Panc1 (cell line): Measurements from ENCODE around the gene KIF5B. TPM values are rescaled to one million over a fixed set of nuclear protein-coding genes. Genes with fewer than 3 reads are reported as not detected.
"Not testable (repeated sequence)": the region's sequence is repeated elsewhere in the genome, so short reads cannot be mapped to it uniquely, and the experiment has no call there.

Experiments
- ATAC-seq: fragments of 200-7000 bp; cut with Tn5 transposase; 2 replicates; pipeline ENCODE4 v1.9.1; 2020; ENCODE audit warnings: mild to moderate bottlenecking, moderate library complexity
- BruUV-seq: library from RNA; stranded (reverse); fragments of 400-500 nt; replicated peaks from 2 replicates; lab custom pipeline; 2021; lab: Mats Ljungman, UMichigan
- CTCF ChIA-PET: fragments of 300-600 bp; sonication (Branson Sonifier 250); formaldehyde crosslinking; loops from one replicate; lab custom pipeline; 2022; ENCODE audit warnings: antibody characterized with exemption; lab: Charles Lee
- POLR2A ChIA-PET: fragments of 300-600 bp; sonication (Branson Sonifier 250); formaldehyde crosslinking; loops from one replicate; lab custom pipeline; 2022; ENCODE audit warnings: antibody characterized with exemption; lab: Charles Lee
- DNase-seq: peaks from one replicate; pipeline ENCODE4 v3.0.0-alpha.2; 2010; ENCODE audit warnings: low read depth, low spot score
- H3K27ac ChIP-seq: 2 replicates; pipeline ENCODE4 v1.5.1; 2011; ENCODE audit warnings: mild to moderate bottlenecking, low read length, inconsistent platforms
- H3K27me3 ChIP-seq: fragments of 200-500 bp; sonication (Bioruptor generic); 2 replicates; pipeline ENCODE4 v1.6.0; 2014; ENCODE audit warnings: low read length, inconsistent platforms; ENCODE audit not compliant: control insufficient read depth, insufficient read depth
- H3K36me3 ChIP-seq: fragments of 200-500 bp; sonication (Bioruptor generic); 2 replicates; pipeline ENCODE4 v1.5.1; 2014; ENCODE audit warnings: inconsistent platforms, mild to moderate bottlenecking, low read length, moderate library complexity; ENCODE audit not compliant: control insufficient read depth, insufficient read depth
- H3K4me1 ChIP-seq: 2 replicates; pipeline ENCODE4 v1.5.1; 2011; ENCODE audit warnings: inconsistent platforms, mild to moderate bottlenecking, low read length, moderate library complexity; ENCODE audit not compliant: control insufficient read depth, insufficient read depth
- H3K4me3 ChIP-seq, 2 experiments: 2 replicates each; pipeline ENCODE4 v1.5.1; 2011 to 2012; ENCODE audit warnings: low read depth in 2 of 2, low read length in 2 of 2, mild to moderate bottlenecking in 2 of 2, inconsistent platforms in 1 of 2, moderate library complexity in 1 of 2
- H3K9me3 ChIP-seq: fragments of 200-500 bp; sonication (Bioruptor generic); 2 replicates; pipeline ENCODE4 v1.5.1; 2014; ENCODE audit warnings: low read depth, mild to moderate bottlenecking, inconsistent platforms, low read length, moderate library complexity; ENCODE audit not compliant: control insufficient read depth, insufficient read depth
- POLR2AphosphoS5 ChIP-seq: IDR thresholded peaks from 2 replicates; pipeline ENCODE4 v1.6.1; 2012; ENCODE audit warnings: mild to moderate bottlenecking, low read depth, low read length, moderate library complexity
- SIN3A ChIP-seq: IDR thresholded peaks from 2 replicates; pipeline ENCODE4 v1.6.1; 2012; ENCODE audit warnings: low read depth, mild to moderate bottlenecking, low read length, moderate library complexity, borderline replicate concordance; ENCODE audit not compliant: insufficient read depth
- TCF7L2 ChIP-seq: IDR thresholded peaks from 2 replicates; pipeline ENCODE4 v1.6.1; 2011; ENCODE audit warnings: mild to moderate bottlenecking, low read depth, low read length, inconsistent platforms
- in situ Hi-C: cut with HindIII; loops from 2 replicates; pipeline ENCODE4 v1.10.0; 2016; ENCODE audit warnings: low sequenced_read_pairs, low pct_unique_long_range_greater_than_20kb
- intact Hi-C: fragments of 100-400 bp; cut with micrococcal nuclease; formaldehyde crosslinking; loops from one replicate; pipeline ENCODE4 v1.10.0; 2022; ENCODE audit not compliant: unreplicated experiment
- total RNA-seq: library from RNA; stranded (reverse); gene quantifications from one replicate; pipeline ENCODE4 v1.2.1, GENCODE V29; 2021; ENCODE audit not compliant: unreplicated experiment
- TF ChIP-seq, protein P1 (sequence below), 2 experiments: IDR thresholded peaks; 2 replicates each; pipeline ENCODE4 v1.6.1; 2011 to 2012; ENCODE audit warnings: low read depth in 2 of 2, control low read depth in 1 of 2, low read length in 1 of 2, mild to moderate bottlenecking in 1 of 2, moderate library complexity in 1 of 2; ENCODE audit not compliant: insufficient read depth in 1 of 2
- TF ChIP-seq, protein P2 (sequence below): fragments of 450-650 bp; IDR thresholded peaks from 2 replicates; pipeline ENCODE4 v1.5.1; 2017; ENCODE audit warnings: mild to moderate bottlenecking

The KIF5B gene
- total RNA-seq, 1 experiment from 2014 or later, result 89.9 TPM

DNA sequence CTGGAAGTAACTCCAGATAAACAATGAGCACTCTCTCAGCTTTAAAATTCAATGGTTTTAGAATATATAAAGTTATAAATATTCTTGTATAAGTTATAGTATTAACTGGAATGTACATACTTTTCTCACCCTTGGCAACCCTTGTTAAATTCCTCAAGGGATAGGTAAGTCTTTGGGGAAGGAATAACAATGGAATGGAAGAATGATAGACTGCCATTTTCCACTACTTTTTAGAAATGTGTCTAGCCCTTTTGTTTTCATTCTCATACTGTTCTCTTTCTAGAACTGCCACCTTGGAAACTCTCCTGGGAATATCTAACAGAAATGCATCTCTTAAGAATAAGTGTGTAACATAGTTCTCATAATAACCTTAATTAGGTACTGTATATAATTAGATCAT is 8.3 kb downstream of the KIF5B start:
- BruUV-seq, result no TSS peak
- no peaks in the 10 kb centered on the region for H3K27me3 ChIP-seq
- in situ Hi-C loops, result no loop called here
- ATAC-seq, result no peak
- H3K9me3 ChIP-seq, result no peaks in the 10 kb centered on the region
- TF ChIP-seq TCF7L2 (no peak), SIN3A (no peak), POLR2AphosphoS5 (no peak)
- TF ChIP-seq, protein P1, sequence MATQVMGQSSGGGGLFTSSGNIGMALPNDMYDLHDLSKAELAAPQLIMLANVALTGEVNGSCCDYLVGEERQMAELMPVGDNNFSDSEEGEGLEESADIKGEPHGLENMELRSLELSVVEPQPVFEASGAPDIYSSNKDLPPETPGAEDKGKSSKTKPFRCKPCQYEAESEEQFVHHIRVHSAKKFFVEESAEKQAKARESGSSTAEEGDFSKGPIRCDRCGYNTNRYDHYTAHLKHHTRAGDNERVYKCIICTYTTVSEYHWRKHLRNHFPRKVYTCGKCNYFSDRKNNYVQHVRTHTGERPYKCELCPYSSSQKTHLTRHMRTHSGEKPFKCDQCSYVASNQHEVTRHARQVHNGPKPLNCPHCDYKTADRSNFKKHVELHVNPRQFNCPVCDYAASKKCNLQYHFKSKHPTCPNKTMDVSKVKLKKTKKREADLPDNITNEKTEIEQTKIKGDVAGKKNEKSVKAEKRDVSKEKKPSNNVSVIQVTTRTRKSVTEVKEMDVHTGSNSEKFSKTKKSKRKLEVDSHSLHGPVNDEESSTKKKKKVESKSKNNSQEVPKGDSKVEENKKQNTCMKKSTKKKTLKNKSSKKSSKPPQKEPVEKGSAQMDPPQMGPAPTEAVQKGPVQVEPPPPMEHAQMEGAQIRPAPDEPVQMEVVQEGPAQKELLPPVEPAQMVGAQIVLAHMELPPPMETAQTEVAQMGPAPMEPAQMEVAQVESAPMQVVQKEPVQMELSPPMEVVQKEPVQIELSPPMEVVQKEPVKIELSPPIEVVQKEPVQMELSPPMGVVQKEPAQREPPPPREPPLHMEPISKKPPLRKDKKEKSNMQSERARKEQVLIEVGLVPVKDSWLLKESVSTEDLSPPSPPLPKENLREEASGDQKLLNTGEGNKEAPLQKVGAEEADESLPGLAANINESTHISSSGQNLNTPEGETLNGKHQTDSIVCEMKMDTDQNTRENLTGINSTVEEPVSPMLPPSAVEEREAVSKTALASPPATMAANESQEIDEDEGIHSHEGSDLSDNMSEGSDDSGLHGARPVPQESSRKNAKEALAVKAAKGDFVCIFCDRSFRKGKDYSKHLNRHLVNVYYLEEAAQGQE (IDR thresholded peaks at IDR 0.05; ENCODE audit: insufficient read depth in 1 of 2, low read depth in 2 of 2, low read length in 1 of 2), result no peak
- TF ChIP-seq, protein P2, sequence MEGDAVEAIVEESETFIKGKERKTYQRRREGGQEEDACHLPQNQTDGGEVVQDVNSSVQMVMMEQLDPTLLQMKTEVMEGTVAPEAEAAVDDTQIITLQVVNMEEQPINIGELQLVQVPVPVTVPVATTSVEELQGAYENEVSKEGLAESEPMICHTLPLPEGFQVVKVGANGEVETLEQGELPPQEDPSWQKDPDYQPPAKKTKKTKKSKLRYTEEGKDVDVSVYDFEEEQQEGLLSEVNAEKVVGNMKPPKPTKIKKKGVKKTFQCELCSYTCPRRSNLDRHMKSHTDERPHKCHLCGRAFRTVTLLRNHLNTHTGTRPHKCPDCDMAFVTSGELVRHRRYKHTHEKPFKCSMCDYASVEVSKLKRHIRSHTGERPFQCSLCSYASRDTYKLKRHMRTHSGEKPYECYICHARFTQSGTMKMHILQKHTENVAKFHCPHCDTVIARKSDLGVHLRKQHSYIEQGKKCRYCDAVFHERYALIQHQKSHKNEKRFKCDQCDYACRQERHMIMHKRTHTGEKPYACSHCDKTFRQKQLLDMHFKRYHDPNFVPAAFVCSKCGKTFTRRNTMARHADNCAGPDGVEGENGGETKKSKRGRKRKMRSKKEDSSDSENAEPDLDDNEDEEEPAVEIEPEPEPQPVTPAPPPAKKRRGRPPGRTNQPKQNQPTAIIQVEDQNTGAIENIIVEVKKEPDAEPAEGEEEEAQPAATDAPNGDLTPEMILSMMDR, result no peak
- no peak overlapping the region for H3K4me3 ChIP-seq
- intact Hi-C loops, result no loop called here
- H3K4me1 ChIP-seq, result peaks cover 22% of the 10 kb centered on the region
- POLR2A ChIA-PET, result no interaction called here
- H3K36me3 ChIP-seq, result peaks cover 14% of the 10 kb centered on the region; the same call in 1 of the 2 replicates
- no peak for DNase-seq
- CTCF ChIA-PET, result no interaction called here
- no peak overlapping the region for H3K27ac ChIP-seq

DNA sequence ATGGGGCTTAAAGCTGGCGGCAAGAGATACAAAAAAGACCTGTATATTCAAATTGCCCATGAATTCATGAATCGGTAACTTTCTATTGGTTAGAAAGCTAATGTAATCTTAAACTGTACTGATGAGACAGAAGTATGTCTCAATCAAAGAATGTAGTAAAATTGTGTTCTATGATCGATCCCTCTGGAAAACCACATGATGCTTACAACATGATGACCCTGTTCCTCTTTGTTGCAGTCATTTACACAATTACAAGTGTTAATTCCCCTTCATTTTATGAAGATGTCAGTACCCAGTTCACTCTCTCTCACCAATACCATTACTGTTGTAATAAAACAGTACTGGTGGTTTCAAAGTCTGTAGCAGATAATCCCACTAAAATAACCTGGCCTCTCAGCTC is 10.1 kb downstream of the KIF5B start:
- peaks cover 9% of the 10 kb centered on the region for H3K4me1 ChIP-seq
- H3K27me3 ChIP-seq, result no peaks in the 10 kb centered on the region
- ChIA-PET CTCF (no interaction called here), POLR2A (no interaction called here)
- no peak for DNase-seq
- H3K36me3 ChIP-seq, result peaks cover 16% of the 10 kb centered on the region; the same call in 1 of the 2 replicates
- no peaks in the 10 kb centered on the region for H3K9me3 ChIP-seq
- ATAC-seq, result no peak
- intact Hi-C loops, result no loop called here
- in situ Hi-C loops, result no loop called here
- no TSS peak for BruUV-seq
- H3K4me3 ChIP-seq, result no peak overlapping the region
- TF ChIP-seq TCF7L2, result no peak
- TF ChIP-seq POLR2AphosphoS5, result no peak
- TF ChIP-seq SIN3A, result no peak
- TF ChIP-seq, protein P2, result no peak
- TF ChIP-seq, protein P1 (IDR thresholded peaks at IDR 0.05; ENCODE audit: insufficient read depth in 1 of 2, low read depth in 2 of 2, low read length in 1 of 2), result no peak
- H3K27ac ChIP-seq, result no peak overlapping the region

DNA sequence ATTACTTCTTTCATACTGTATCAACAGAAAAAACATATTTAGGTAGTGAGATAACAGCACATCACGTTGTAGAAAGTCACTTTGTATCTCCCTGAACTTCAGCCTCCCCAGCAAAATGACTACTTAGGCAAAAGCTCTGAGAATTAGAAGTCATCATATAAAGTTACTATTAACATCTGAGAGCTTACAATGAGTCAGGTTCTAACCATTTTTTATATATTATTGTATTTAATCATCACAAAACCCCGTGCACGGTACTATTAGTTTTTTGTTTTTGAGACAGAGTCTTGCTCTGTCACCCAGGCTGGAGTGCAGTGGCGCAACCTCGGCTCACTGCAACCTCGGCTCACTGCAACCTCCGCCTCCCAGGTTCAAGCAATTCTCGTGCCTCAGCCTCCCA is 13.5 kb downstream of the KIF5B start:
- BruUV-seq, DNase-seq, in situ Hi-C loops, H3K27ac ChIP-seq, ATAC-seq, H3K4me1 ChIP-seq, H3K4me3 ChIP-seq, intact Hi-C loops, H3K27me3 ChIP-seq, H3K9me3 ChIP-seq, CTCF ChIA-PET: not testable (repeated sequence)
- POLR2A ChIA-PET, result interaction anchor here (0.6 kb wide), 1 partner anchor 134 kb away, joined by 7 read pairs; no protein-coding TSS in a partner anchor
- H3K36me3 ChIP-seq, result peaks cover 28% of the 10 kb centered on the region; the same call in 1 of the 2 replicates
